NCI-H2196 treated with DMSO at 0.1 percent for 48 hours (cell line): Measurements from ENCODE around the gene CTDNEP1.

Experiments
- DNase-seq: peaks from one replicate; lab custom pipeline; 2025; ENCODE audit not compliant: unreplicated experiment; lab: John Stamatoyannopoulos, UW

CTDNEP1 gene

GRCh38 chr17:7232114-7232513 is 19.4 kb downstream of the CTDNEP1 start:
- no peak for DNase-seq

- DNase-seq: no peak
Observed at GRCh38 chr17:7229504-7229903, 22.0 kb downstream of the CTDNEP1 start.

GRCh38 chr17:7228920-7229319 is 22.6 kb downstream of the CTDNEP1 start:
- no peak for DNase-seq

- DNase-seq: no peak
Observed at GRCh38 chr17:7226721-7227710, 24.5 kb downstream of the CTDNEP1 start.

- DNase-seq: no peak
Observed at GRCh38 chr17:7225711-7226331, 25.7 kb downstream of the CTDNEP1 start.

GRCh38 chr17:7224661-7225111 is 26.8 kb downstream of the CTDNEP1 start:
- DNase-seq: no peak

- DNase-seq: no peak
Observed at GRCh38 chr17:7224110-7224509, 27.4 kb downstream of the CTDNEP1 start.

- no peak for DNase-seq
Observed at GRCh38 chr17:7223375-7223774, 28.2 kb downstream of the CTDNEP1 start.

- no peak for DNase-seq
Observed at GRCh38 chr17:7222972-7223292, 28.6 kb downstream of the CTDNEP1 start.

- no peak for DNase-seq
Observed at GRCh38 chr17:7222093-7222971, 29.2 kb downstream of the CTDNEP1 start.

GRCh38 chr17:7221278-7222092 is 30.0 kb downstream of the CTDNEP1 start:
- DNase-seq: no peak

- no peak for DNase-seq
Observed at GRCh38 chr17:7220593-7221277, 30.8 kb downstream of the CTDNEP1 start.

- no peak for DNase-seq
Observed at GRCh38 chr17:7219812-7220592, 31.5 kb downstream of the CTDNEP1 start, which contains the start of the genes ACADVL and DLG4. Gene ACADVL, plus strand, starts transcription at chr17:7219938. Its CDS starts 47 bp downstream, at chr17:7219985. Gene DLG4, minus strand, starts transcription at chr17:7219836.

- no peak for DNase-seq
Observed at GRCh38 chr17:7219229-7219811, 32.2 kb downstream of the CTDNEP1 start.

GRCh38 chr17:7218758-7219157 is 32.8 kb downstream of the CTDNEP1 start:
- no peak for DNase-seq

- no peak for DNase-seq
Observed at GRCh38 chr17:7218166-7218565, 33.4 kb downstream of the CTDNEP1 start.

- no peak for DNase-seq
Observed at GRCh38 chr17:7217113-7217987, 34.2 kb downstream of the CTDNEP1 start.
